Activated gamma-delta T cell treated with anti-CD3 and anti-CD28 coated beads, Interleukin-2, amount 50 U/mL, for 16 hours (primary cell): Measurements from ENCODE around the gene MAN1C1.
A peak's percentile ranks its signal among the peaks of the same experiment; 100 is the strongest.

Source experiments
- DNase-seq: peaks from one replicate; pipeline ENCODE4 v3.0.0-alpha.2; 2020; ENCODE audit warnings: low read depth

Gene MAN1C1

DNA sequence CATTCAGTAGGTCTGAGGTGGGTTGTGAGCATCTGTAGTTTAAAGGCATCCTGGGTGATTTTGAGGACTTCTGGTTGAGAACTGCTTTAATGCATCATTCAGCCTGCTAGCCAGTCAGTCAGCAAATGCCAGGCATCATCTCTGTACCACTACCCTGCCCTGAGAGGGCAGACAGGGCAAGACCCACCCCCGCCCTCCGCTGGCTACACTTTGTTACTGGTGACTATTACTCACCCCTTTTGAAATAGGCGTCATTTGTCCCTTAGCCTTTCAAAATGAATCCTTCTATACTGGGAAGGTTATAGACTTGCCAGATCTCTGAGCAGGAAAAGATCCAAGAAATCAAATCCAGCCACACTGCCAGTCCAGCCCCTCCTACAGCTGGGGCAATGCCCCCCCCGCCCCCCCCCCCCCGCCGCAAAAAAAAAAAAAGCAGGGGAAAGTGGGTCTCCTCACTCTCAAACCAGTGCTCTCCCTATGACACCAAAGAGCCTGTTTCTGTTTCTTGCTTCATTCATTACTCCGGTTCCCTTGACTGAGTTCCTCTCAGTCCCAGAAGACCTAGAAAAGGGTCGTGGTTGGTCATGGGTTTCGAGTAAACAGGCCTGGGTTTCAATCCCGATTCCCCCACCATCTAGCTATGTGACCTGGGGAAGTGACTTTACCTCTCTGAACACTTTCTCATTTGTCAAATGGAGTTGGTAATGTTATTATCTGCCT is 187.8 kb downstream of the MAN1C1 start:
- no peak for DNase-seq

DNA sequence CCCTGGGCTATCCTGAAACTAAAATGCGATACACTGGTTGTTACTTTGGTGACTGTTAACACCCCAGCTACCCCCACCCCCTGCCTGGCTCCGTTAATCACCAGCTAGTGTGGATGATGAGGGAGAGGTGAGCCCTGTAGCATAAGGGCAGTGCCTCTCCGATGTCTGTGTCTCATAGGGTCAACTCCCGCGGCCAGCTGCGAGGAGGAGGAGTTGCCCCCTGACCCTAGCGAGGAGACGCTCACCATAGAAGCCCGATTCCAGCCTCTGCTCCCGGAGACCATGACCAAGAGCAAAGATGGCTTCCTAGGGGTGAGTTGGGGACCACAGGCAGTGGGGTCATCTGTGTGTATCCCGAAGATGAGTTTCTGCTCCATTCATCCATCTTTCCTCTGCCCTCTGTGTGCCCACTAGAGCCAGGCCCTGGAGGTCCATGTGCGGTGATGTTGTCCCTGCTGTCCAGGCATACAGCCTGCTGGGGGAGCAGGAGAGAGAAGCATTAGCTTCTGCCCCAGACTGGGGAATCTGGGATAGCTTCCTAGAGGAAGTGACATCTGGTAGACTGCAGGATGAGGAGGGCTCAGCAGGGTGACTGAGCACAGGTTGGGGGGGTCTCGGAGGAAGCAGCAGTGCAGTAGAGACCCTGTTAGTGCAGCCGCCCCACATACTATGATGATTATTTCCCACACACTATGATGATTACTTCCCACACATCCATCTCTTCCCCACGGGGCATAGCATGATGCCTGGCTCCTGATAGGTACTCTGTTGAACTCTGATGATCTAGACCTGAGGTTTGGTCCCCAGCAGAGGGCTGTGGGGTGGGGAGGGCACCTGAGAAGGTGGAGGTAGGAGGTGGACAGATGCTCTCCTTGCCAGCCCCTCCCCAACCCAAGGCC is 188.6 kb downstream of the MAN1C1 start:
- no peak for DNase-seq

DNA sequence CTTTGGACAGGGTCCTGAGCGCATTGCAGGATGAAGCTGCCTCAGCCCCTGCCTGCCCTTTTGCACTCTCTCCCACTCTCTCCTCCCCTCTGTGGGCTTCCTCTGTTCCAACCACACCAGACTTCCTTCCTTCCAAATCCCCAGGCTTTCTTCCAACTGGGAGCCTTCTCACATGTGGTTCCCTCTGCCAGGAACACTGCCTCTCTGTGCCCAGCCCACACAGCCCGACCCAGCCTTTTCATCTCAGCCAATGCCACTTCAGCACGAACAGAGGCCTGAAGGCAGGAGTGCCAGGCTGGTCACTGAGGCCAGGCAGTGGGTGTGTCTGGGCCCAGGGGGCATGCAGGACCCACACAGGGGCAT is 189.3 kb downstream of the MAN1C1 start:
- no peak for DNase-seq

DNA sequence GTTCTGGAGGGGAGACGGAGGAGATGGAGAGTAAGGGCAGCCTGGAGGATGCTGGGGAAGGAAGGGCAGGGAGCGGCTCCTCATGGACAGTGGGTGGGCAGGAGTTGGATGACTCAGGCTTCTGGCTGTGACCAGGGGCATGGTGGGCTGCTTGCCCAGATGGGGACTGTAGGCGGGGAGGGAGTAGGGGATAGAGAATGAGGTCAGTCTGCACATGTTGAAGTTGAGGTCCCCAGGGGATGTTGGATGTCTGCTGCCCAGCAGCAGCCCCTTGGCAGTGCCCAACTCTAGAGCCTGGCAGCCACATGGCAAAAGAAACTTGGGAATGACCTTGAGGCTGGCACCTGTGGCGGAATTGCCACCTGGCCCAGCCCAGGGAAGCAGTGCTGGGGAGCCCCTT is 189.8 kb downstream of the MAN1C1 start:
- no peak for DNase-seq

DNA sequence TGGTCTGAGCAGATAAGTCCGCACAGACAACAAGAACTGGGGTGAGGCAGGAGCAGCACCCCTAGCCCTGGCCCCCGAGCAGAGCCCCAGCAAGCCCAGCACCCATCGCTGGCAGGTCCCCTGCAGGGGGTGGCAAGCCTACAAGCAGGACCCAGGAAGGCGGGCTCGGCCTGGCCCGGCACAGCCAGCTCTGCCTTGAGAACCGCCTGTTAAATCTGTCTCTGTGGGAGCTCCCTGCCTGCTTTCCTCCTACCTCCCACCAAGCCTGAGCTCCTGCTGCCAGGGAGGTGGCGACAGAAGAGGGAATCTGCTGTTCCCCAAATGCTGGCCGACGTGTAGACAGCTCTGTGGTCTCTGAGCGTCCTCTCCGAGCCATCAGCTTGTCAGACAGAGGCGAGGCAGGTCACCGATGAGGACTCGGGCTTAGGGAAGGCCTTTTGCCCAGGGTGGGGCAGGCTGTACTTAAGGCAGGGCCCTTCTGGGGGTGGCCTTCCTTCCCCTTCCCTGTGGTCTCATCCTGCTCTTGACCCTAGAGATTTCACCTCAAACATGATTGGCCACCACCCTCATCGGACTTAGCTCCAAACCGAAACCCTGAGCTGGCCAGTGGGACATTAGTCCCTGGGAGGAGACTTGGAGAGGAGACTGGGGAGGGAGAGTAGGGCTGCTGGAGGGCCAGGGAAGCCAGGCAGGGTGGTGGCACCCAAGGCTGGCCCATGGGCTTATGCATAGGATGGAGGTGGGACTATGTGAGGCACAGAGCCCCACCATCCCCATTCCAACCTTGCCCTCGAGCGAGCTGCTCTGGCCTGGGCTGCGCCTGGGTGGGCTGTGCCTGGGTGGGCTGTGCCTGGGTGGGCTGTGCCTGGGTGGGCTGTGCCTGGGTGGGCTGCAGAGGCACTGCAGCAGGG is 191.1 kb downstream of the MAN1C1 start:
- no peak for DNase-seq

DNA sequence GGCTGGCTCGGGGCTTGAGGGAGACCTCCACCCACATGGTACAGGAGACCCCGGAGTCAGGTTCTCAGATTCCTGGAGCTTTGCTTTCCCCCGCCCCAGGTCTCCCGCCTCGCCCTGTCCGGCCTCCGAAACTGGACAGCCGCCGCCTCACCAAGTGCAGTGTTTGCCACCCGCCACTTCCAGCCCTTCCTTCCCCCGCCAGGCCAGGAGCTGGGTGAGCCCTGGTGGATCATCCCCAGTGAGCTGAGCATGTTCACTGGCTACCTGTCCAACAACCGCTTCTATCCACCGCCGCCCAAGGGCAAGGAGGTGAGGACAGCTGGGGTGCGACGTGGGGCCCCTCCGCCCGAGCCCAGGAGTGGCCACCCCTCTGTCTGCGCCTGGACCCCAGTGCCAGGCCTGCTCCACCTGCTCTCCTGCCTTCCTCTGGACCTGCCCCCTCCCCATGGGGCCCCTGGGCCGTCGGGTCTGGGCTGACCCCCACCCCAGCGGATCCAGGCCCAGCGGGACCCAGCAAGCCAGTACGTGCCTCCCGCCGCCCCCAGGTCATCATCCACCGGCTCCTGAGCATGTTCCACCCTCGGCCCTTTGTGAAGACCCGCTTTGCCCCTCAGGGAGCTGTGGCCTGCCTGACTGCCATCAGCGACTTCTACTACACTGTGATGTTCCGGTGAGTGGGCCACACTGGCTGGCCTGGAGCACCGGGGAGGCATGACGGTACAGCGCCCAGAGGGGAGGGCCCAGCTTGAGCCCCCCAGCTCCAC is 192.1 kb downstream of the MAN1C1 start:
- DNase-seq: no peak

DNA sequence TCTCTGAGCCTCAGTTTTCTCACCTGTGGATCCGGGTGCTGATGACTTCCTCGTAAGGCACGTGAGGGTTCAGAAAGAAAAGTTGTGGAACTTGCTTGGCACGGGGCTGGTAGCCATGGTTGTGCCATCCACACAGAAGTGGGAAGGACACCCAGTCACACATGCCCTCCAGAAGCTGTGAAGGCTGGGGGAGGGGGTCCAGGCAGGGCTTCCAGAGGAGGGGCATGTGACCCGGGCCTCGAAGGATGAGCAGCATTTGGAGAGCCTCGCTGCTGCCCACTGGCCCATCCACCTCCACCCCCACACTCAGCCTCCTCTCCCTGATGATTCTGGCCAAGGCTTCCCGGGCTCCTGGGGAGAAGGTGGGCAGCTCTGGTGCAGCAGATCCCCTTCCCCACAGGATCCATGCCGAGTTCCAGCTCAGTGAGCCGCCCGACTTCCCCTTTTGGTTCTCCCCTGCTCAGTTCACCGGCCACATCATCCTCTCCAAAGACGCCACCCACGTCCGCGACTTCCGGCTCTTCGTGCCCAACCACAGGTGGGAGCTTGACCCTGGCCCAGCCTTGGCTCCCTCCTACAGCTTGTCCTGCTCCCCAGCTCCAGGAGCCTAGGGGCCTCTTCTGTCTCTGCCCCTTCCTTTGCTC is 192.8 kb downstream of the MAN1C1 start:
- no peak for DNase-seq

DNA sequence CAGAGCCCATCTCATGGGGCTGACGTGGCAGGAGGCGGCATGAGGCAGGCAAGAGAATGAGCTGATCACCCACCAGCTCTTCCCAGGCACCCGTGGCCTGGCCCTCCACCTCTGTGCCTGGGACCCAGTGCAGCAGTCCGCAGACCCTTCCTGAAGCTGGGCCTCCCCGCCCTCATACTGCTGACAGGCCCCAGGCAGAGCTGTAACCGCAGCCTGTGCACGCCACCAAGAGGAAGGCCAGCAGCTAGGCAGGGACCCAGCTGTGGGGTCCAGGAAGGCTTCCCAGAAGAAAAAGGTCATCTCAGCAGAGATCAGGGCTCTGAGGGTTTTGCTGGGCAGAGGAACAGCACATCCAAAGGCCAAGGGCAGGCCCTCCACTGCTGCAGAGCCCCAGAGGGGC is 193.3 kb downstream of the MAN1C1 start:
- no peak for DNase-seq

DNA sequence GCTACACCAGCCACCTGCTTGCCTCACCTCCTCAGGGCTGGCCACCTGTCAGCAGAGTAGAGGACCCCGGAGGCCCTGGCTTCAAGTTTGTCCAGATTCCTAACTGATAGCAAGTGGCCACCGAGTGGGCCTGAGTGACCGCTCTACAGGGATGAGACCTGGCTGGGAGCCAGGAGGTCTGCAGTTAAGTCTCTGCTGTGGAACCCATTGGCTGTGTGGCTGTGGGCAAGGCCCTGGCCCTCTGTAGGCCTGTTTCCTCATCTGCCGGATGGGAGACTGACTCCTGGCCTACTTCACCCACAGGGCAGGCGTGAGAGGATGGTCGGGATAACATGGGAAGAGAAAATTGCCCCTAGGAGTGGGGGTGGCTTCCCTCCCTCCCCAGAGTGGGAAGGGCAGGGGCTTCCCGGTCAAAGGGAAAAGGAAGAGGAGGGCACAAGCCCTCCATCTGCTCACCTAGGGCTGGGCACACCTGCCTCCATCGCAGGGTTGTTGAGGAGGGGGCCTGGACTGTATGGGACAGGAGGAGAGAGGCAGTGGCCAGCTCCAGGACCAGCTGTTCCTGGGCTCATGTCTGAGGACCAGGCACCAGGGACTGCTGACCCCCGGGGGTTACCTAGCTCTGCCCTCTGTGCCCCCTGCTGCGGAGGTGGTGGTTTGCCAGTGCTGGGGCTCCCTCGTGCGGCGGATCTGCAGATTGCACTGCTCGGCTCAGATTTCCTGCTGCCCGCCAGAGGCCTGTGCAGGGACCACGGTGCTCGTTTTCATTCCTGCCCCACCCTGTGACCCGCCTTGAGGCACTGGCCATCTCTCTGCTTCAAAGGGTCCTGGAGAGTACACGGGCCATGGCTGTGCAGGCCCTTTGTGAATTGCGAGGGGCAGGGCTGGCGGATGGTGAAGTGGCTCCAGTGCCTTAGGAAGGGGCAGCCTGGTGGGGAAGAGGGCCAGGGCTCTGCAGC is 194.0 kb downstream of the MAN1C1 start:
- peak; percentile 72 for DNase-seq

DNA sequence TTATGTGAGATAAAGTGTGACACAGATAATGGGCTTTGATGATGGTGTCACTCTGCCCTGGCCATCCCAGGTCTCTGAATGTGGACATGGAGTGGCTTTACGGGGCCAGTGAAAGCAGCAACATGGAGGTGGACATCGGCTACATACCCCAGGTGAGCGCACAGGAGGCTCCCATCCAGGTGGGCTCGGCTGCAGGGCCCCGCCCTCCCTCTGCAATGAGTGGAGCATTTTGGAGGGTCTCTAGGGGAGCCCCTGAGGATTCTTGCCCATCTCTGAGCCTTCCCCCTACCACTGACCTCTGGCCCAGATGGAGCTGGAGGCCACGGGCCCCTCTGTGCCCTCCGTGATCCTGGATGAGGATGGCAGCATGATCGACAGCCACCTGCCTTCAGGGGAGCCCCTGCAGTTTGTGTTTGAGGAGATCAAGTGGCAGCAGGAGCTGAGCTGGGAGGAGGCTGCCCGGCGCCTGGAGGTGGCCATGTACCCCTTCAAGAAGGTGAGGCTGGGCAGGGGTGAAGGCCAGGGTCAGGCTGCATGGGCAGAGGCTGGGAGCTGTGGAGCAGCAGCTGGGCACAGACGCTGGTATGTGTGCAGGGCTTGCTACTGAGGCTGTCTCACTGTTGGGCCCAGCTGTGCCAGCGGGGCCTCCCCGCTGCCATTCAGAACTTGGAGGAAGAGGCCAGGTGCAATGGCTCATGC is 194.9 kb downstream of the MAN1C1 start:
- DNase-seq: no peak

DNA sequence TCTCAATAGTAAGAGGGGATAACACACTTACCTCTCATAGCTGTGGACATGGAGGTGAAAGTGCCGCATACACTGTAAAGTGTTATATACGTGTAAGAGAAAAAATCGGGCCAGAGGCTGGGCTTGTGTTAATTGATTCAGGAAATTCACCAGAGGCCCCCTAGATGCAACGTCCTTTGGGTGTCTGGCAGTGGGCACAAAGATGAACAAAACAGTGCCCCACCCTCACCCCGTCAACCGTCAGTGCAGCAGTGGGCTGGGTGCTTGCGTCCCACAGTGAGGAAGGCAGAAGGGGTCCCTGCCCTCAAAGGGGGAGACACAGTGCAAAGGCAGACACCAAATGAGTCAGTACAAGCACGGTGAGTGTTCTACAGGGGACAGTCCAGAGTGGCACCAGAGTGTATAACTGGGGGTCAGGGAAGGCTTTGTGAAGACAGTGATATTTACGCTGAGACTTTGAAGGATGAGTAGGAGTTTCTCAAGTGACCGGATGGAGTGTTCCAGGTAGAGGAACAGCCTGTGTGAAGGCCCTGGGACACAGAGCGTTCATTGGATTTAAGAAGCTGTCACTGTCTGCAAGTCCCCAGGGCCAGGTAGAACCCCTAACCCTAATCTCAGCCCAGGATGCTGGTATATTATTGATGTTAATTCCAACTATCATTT is 196.6 kb downstream of the MAN1C1 start:
- no peak for DNase-seq

DNA sequence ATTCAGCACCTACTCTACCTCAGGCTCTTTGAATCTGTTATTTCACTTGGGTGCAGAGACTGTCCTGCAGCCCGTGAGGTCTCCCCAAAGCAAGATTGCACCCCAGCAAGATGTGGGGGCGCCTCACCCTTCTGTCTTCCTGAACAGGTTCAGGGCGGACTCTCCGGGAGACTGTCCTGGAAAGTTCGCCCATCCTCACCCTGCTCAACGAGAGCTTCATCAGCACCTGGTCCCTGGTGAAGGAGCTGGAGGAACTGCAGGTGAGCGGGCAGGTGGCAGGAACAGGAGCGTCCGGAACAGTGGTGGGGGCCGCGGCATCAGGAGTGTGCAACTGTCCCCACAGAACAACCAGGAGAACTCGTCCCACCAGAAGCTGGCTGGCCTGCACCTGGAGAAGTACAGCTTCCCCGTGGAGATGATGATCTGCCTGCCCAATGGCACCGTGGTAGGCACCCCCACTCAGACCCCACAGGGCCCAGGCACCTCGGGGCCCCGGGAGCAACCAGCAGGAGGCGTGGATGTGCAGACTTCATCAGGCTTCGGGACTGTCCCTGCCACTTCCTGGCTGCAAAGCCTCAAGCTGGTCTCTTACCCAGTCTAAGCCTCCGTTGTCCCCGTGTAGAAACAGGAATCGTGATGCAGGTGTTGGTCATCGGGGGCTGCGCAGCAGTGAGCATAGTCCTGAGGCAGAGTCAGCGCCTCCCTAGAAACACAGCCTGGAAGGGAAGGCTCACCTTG is 197.3 kb downstream of the MAN1C1 start:
- no peak for DNase-seq

DNA sequence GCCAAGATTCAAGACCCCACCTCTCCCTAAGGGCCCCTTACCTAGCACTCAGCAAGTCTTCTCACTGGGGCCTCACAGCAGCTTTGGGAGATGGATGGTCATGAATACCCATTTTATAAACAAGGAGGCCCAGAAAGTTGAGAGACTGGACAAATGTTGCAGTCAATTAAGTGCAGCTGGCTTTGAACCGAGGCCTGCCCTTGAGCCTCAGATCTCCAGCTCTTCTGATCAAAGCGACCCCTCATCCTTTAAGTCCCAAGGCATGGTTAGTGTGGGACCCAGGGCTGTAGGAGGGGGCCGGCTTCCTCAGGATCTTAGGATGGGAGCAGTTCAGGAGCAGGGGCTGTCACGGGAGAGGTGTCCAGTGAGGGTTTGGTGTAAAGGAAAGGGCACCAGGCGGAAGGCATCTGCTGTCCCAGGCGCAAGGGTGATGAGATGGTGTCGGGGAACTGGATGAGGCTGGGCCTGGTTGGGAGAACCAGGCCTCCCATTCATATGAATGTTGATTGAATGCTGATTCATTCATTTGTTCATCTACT is 198.0 kb downstream of the MAN1C1 start:
- DNase-seq: no peak

DNA sequence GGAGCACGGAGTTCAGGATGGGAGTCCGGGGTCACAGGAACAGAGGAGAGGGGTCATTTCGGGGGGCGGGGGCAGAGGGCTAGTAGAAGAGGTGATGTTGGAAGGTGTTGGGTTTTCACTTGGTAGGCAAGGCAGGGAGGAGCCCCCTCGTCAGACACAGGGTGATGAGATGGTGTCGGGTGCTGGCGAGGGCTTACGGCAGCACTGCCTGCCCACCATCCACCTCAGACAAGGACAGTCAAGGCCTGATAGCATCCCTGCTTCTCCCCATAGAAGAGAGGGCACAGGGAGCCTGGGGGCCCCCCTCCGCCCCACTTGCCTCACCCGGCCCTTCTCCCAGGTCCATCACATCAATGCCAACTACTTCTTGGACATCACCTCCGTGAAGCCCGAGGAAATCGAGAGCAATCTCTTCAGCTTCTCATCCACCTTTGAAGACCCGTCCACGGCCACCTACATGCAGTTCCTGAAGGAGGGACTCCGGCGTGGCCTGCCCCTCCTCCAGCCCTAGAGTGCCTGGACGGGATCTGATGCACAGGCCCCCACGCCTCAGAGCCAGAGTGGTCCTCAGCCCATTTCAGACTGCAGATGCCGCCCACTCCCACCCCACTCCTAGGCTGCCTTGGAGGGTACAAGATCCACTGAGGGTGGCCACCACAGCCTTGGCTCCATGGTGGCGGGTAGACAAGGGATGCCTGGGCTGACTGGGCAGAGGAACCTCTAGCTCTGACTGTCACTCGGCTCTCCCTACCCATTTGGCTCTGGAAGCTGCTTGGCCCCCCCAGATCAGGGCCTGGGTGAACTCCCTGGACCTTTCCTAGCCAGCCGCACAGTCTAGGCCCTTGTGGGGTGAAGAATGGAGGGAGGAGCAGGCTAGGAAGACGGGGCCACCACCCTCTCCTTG is 198.9 kb downstream of the MAN1C1 start:
- DNase-seq: no peak

DNA sequence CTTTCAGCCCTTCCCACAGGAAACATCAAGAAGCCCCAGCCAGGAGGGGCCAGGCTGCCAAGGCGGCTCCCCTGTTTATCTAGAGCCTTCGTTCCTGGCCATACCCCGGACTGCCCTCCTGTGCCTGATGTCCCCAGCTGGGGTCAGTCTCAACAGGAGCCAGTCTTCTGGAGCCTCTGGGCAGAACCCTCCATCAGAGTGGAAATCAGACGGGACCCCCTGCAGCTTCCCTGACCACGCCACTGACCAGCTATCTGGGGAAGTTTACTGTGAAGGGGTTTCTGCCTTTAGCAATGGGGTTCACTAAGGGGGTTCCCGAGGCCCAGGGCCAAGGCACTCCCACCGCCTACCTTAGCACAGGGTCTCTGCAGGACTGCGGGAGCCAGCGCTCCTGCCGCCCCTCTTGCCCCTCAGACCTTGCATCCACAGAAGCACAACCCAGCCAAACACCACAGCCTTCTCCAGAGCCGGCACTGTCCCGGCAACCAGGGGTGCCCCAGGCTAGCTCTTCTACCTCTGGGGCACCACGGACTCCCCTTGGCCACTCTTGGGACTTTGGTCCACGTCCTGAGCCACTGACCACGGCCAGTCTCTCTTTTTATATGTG is 199.6 kb downstream of the MAN1C1 start:
- DNase-seq: no peak

DNA sequence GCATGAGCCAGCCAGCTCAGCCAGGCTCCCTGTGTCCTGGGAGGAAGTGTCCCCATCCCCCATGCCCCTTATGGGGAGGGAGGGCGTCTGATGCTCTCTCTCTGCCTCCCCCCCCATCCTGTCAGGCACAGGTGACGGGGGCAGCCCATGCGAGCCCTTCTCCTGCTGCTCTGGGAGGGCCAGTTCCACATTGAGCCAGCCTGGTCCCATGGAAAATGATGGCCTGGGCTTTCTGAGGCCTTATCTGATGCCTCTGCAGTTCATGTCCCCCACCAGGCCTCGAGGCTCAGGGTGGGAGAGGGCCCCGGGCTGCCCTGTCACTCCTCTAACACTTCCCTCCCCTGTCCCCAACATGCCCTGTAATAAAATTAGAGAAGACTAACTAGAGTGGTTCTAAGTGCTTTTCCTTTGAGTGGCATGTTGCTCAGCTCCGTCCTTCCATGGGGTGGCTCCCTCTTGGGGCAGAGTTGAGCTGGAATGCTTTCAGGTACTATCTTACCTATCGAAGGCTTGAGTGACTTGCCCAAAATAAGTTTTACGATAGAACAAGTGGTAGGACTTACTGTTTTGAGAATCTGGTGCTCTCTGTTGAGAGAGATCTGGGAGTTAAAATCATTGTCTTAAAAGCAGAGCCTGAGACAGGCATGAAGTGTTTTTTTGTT is 201.4 kb downstream of the MAN1C1 start:
- no peak for DNase-seq
